HL-60 (cell line): Measurements from ENCODE around the gene TACR1.

Experiments used
- DNase-seq, 2 experiments: peaks; one replicate each; pipeline ENCODE4 v3.0.0-alpha.2; 2010 to 2020; ENCODE audit warnings: low read depth in 1 of 2, low spot score in 1 of 2
- H3K27ac ChIP-seq: fragments of 250-450 bp; sonication (Bioruptor Pico); replicated peaks from 2 replicates; pipeline ENCODE4 v1.5.1; 2020; ENCODE audit warnings: mild to moderate bottlenecking, moderate library complexity
- H3K27me3 ChIP-seq: fragments of 250-450 bp; sonication (Bioruptor Pico); 2 replicates; pipeline ENCODE4 v1.5.1; 2021; ENCODE audit warnings: mild to moderate bottlenecking, moderate library complexity; ENCODE audit not compliant: insufficient read depth, poor library complexity, severe bottlenecking
- H3K4me3 ChIP-seq: replicated peaks from 2 replicates; pipeline ENCODE4 v1.5.1; 2011; ENCODE audit warnings: mild to moderate bottlenecking, control low read depth, low read length; ENCODE audit not compliant: insufficient read depth
- CTCF ChIP-seq: IDR thresholded peaks from one replicate; pipeline ENCODE4 v1.5.1; 2011; ENCODE audit warnings: low read length, control low read depth, inconsistent platforms; ENCODE audit not compliant: insufficient read depth
- GABPA ChIP-seq: IDR thresholded peaks from 2 replicates; pipeline ENCODE4 v1.6.1; 2012; ENCODE audit warnings: low read depth
- POLR2AphosphoS5 ChIP-seq: IDR thresholded peaks from 2 replicates; pipeline ENCODE4 v1.6.1; 2012; ENCODE audit warnings: low read depth
- REST ChIP-seq: IDR thresholded peaks from 2 replicates; pipeline ENCODE4 v1.6.1; 2012; ENCODE audit warnings: low read depth; ENCODE audit not compliant: insufficient replicate concordance
- SPI1 ChIP-seq: IDR thresholded peaks from 2 replicates; pipeline ENCODE4 v1.6.1; 2012; ENCODE audit warnings: low read depth, mild to moderate bottlenecking, borderline replicate concordance

The TACR1 gene

GRCh38 chr2:75194184-75194868 lies 5.0 kb downstream of the TACR1 start:
- no peak overlapping the region for H3K27ac ChIP-seq
- peaks cover 17% of the 10 kb centered on the region for H3K27me3 ChIP-seq
- no peak for DNase-seq
- TF ChIP-seq CTCF (no peak), SPI1 (peak; percentile 35; the same call in 1 of the 2 replicates), POLR2AphosphoS5 (no peak)
- H3K4me3 ChIP-seq: no peak overlapping the region

- DNase-seq: no peak
- Histone ChIP-seq H3K4me3 (no peak overlapping the region), H3K27ac (no peak overlapping the region), H3K27me3 (peaks cover 15% of the 10 kb centered on the region)
- TF ChIP-seq REST: no peak
- no peak for TF ChIP-seq GABPA
- no peak for TF ChIP-seq SPI1
- TF ChIP-seq POLR2AphosphoS5: no peak
- TF ChIP-seq CTCF: no peak
These were observed 6.8 kb downstream of the TACR1 start for GRCh38 chr2:75192496-75192895.

- peaks cover 12% of the 10 kb centered on the region for H3K27me3 ChIP-seq
- TF ChIP-seq REST (no peak), SPI1 (no peak), GABPA (no peak), CTCF (no peak), POLR2AphosphoS5 (no peak)
- no peak overlapping the region for H3K4me3 ChIP-seq
- DNase-seq: no peak
- H3K27ac ChIP-seq: no peak overlapping the region
These were observed 8.9 kb downstream of the TACR1 start for GRCh38 chr2:75190271-75190990.
